Naive thymus-derived CD4-positive, alpha-beta T cell (primary cell): ENCODE data around the gene WDR48. TPM values are rescaled to one million over a fixed set of nuclear protein-coding genes. Genes with fewer than 3 reads are reported as not detected.

Experiments
- ATAC-seq: fragments of 150-1000 bp; cut with Tn5 transposase; 2 replicates; pipeline ENCODE4 v1.10.0; 2021; ENCODE audit warnings: mild to moderate bottlenecking, moderate library complexity
- CTCF ChIA-PET: fragments of 350-600 bp; sonication (Branson Sonifier 250); formaldehyde crosslinking; loops from one replicate; lab custom pipeline; 2021; ENCODE audit warnings: antibody characterized with exemption; lab: Charles Lee
- POLR2A ChIA-PET: fragments of 350-600 bp; sonication (Branson Sonifier 250); formaldehyde crosslinking; loops from one replicate; lab custom pipeline; 2021; ENCODE audit warnings: antibody characterized with exemption, inconsistent platforms; lab: Charles Lee
- DNase-seq, 9 donors: peaks; one replicate each; pipeline versions ENCODE4 v3.0.0 to v3.0.0-alpha.2; 2020 to 2022; ENCODE audit warnings: mixed read lengths in 1 of 9
- H3K27ac ChIP-seq: one replicate; pipeline ENCODE4 v1.7.0; 2013; ENCODE audit warnings: mild to moderate bottlenecking, low read depth, low read length, moderate library complexity
- H3K27me3 ChIP-seq, 2 donors: one replicate each; pipeline ENCODE4 v1.7.0; 2013; ENCODE audit warnings: low read length in 2 of 2, mild to moderate bottlenecking in 2 of 2, moderate library complexity in 2 of 2; ENCODE audit not compliant: control insufficient read depth in 2 of 2, insufficient read depth in 2 of 2
- H3K36me3 ChIP-seq, 3 experiments: 1 replicate in 2 of 3; 2 replicates in 1 of 3; pipeline ENCODE4 v1.7.0; 2013; ENCODE audit warnings: low read length in 3 of 3, mild to moderate bottlenecking in 3 of 3, moderate library complexity in 1 of 3; ENCODE audit not compliant: insufficient read depth in 3 of 3, control insufficient read depth in 2 of 3
- H3K4me1 ChIP-seq, 2 donors: one replicate each; pipeline ENCODE4 v1.7.0; 2013; ENCODE audit warnings: low read length in 2 of 2, mild to moderate bottlenecking in 2 of 2, moderate library complexity in 1 of 2; ENCODE audit not compliant: control insufficient read depth in 2 of 2, insufficient read depth in 2 of 2
- H3K4me3 ChIP-seq: 2 replicates; pipeline ENCODE4 v1.7.0; 2013; ENCODE audit warnings: mild to moderate bottlenecking, low read length
- H3K9me3 ChIP-seq, 3 experiments: 1 replicate in 2 of 3; 2 replicates in 1 of 3; pipeline ENCODE4 v1.7.0; 2013; ENCODE audit warnings: low read length in 3 of 3; ENCODE audit not compliant: control insufficient read depth in 2 of 3
- H3K27ac Mint-ChIP-seq, 9 donors: one replicate each; pipeline ENCODE4 v1.8.0; 2020 to 2022; ENCODE audit warnings: mixed read lengths in 9 of 9, mild to moderate bottlenecking in 8 of 9, moderate library complexity in 5 of 9, inconsistent platforms in 2 of 9
- H3K27me3 Mint-ChIP-seq, 5 donors: one replicate each; pipeline ENCODE4 v1.8.0; 2021 to 2022; ENCODE audit warnings: mixed read lengths in 5 of 5, mild to moderate bottlenecking in 1 of 5
- H3K36me3 Mint-ChIP-seq, 5 donors: one replicate each; pipeline ENCODE4 v1.8.0; 2020 to 2022; ENCODE audit warnings: mixed read lengths in 5 of 5, mild to moderate bottlenecking in 3 of 5, inconsistent platforms in 1 of 5
- H3K4me1 Mint-ChIP-seq, 7 donors: one replicate each; pipeline ENCODE4 v1.8.0; 2020 to 2022; ENCODE audit warnings: mixed read lengths in 7 of 7, mild to moderate bottlenecking in 3 of 7, inconsistent platforms in 1 of 7
- H3K4me3 Mint-ChIP-seq, 10 donors: one replicate each; pipeline ENCODE4 v1.8.0; 2020 to 2022; ENCODE audit warnings: mild to moderate bottlenecking in 10 of 10, mixed read lengths in 10 of 10, moderate library complexity in 6 of 10, inconsistent platforms in 2 of 10
- H3K9me3 Mint-ChIP-seq, 11 donors: one replicate each; pipeline ENCODE4 v1.8.0; 2020 to 2022; ENCODE audit warnings: mixed read lengths in 11 of 11, mild to moderate bottlenecking in 4 of 11, inconsistent platforms in 1 of 11, moderate library complexity in 1 of 11
- intact Hi-C, 2 donors: fragments of 100-400 bp; cut with micrococcal nuclease; formaldehyde crosslinking; loops; one replicate each; pipeline ENCODE4 v1.15.1; 2023
- polyA plus RNA-seq, 2 donors: library from polyadenylated mRNA; unstranded; fragments of 300-500 nt; fragmentation: Illumina TruSeq; gene quantifications; one replicate each; pipeline ENCODE4 v1.2.3, GENCODE V29; 2021
- total RNA-seq, 6 experiments: library from RNA in 5 of 6; stranded (reverse) in 5 of 6; gene quantifications; 1 replicate in 5 of 6; 2 replicates in 1 of 6; pipeline ENCODE4 v1.2.3 and lab custom pipeline; 2021 to 2026

The WDR48 gene
- total and polyA plus RNA-seq, 7 experiments from 2014 or later, result 37.5 to 97.7 (median 61.7) TPM

DNA sequence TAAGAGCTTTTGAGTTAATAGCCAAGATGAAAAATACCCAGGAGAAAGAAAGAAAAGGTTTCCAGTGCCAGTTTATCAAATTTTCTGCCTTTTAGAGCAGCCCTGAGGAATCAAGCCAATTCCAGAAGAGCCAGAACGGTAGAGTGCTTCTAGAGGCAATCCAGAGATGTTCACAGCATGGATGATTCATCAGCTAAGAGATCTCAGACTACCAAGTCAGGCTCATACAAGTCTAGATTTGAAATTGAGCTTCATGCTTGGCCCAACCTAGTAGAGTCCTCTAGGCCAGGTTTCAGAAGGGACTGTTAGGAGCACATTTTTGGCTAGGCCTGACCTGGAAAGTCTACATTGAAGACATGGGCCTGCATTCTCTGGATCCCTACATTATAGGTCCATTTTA, 15.5 kb downstream of the WDR48 start:
- POLR2A ChIA-PET, result interaction anchor here (1.0 kb wide), 1 partner anchor 19 kb away, joined by 4 read pairs; no protein-coding TSS in a partner anchor
- Mint-ChIP-seq H3K4me3 (no peak overlapping the region), H3K4me1 (peaks cover 5 to 23% (median 14%) of the 10 kb centered on the region in 7 donors), H3K9me3 (peaks cover 0 to 2% (median 0%) of the 10 kb centered on the region in 11 donors), H3K27me3 (no peaks in the 10 kb centered on the region), H3K27ac (peak overlapping the region in 1 of 9 donors; percentile 21), H3K36me3 (peaks cover 17 to 51% (median 32%) of the 10 kb centered on the region in 5 donors)
- Histone ChIP-seq H3K27me3 (no peaks in the 10 kb centered on the region), H3K27ac (no peak overlapping the region), H3K36me3 (peaks cover 8 to 48% (median 15%) of the 10 kb centered on the region in 3 experiments), H3K9me3 (no peaks in the 10 kb centered on the region), H3K4me3 (no peak overlapping the region), H3K4me1 (no peaks in the 10 kb centered on the region)
- ATAC-seq (no peak), DNase-seq (no peak)
- intact Hi-C loops, result no loop called here
- CTCF ChIA-PET, result no interaction called here

DNA sequence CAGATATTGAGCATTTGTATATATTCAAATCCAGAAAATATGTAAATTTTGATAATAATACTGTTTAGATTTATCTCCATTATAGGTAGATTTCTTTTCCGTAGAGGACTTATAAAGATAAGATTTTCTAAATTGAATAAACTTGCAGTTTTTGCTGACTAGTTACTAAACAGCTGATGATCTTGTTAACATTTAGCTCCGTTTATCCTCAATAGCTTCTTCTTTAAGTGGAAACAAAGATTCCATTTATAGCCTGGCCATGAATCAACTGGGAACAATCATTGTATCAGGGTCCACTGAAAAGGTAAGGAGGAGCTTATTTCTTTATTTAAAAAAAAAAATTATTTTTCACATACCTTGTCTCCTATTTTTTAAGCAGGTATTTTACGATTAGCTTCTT, 16.7 kb downstream of the WDR48 start:
- Histone ChIP-seq H3K4me1 (no peaks in the 10 kb centered on the region), H3K27ac (no peak overlapping the region), H3K27me3 (no peaks in the 10 kb centered on the region), H3K4me3 (no peak overlapping the region), H3K9me3 (no peaks in the 10 kb centered on the region), H3K36me3 (peaks cover 8 to 61% (median 15%) of the 10 kb centered on the region in 3 experiments)
- Mint-ChIP-seq H3K36me3 (peaks cover 29 to 62% (median 44%) of the 10 kb centered on the region in 5 donors), H3K4me3 (no peak overlapping the region), H3K4me1 (peaks cover 0 to 14% (median 11%) of the 10 kb centered on the region in 7 donors), H3K27ac (no peak overlapping the region), H3K27me3 (no peaks in the 10 kb centered on the region), H3K9me3 (peaks cover 0 to 2% (median 0%) of the 10 kb centered on the region in 11 donors)
- intact Hi-C loops, result no loop called here
- ChIA-PET CTCF (interaction anchor here (1.5 kb wide), 1 partner anchor 223 kb away, joined by 5 read pairs; no protein-coding TSS in a partner anchor), POLR2A (no interaction called here)
- ATAC-seq (no peak), DNase-seq (no peak)

DNA sequence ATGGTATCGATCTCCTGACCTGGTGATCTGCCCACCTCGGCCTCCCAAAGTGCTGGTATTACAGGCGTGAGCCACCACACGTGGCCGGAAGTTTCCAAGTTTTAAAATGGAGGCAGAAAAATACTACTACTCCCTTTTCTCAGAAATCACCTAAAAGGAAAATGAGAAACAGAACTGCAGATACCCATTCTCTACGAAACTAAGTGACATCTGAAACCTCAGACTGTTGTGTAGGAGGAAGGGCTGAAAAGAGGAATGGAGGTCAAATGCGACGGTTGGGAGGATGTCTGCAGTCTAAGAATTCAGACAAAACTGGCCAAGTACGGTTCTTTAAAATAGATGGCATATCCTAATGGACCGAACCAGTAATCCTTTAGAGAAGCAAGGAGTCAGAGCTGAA, 24.1 kb downstream of the WDR48 start:
- H3K27me3 ChIP-seq, result no peaks in the 10 kb centered on the region
- H3K27ac ChIP-seq, result no peak overlapping the region
- H3K4me3 ChIP-seq, result no peak overlapping the region
- no peak for ATAC-seq
- H3K36me3 ChIP-seq, result peaks cover 9 to 92% (median 31%) of the 10 kb centered on the region in 3 experiments
- H3K27me3 Mint-ChIP-seq, result no peaks in the 10 kb centered on the region
- H3K36me3 Mint-ChIP-seq, result peaks cover 42 to 58% (median 49%) of the 10 kb centered on the region in 5 donors
- DNase-seq, result no peak
- H3K9me3 Mint-ChIP-seq, result peaks cover 0 to 4% (median 0%) of the 10 kb centered on the region in 11 donors
- POLR2A ChIA-PET, result no interaction called here
- peaks cover 0 to 18% (median 0%) of the 10 kb centered on the region in 7 donors for H3K4me1 Mint-ChIP-seq
- H3K9me3 ChIP-seq, result no peaks in the 10 kb centered on the region
- intact Hi-C loops, result no loop called here
- no peak overlapping the region for H3K4me3 Mint-ChIP-seq
- no peaks in the 10 kb centered on the region for H3K4me1 ChIP-seq
- CTCF ChIA-PET, result no interaction called here
- peak overlapping the region in 2 of 9 donors; percentile 32 to 73 for H3K27ac Mint-ChIP-seq

DNA sequence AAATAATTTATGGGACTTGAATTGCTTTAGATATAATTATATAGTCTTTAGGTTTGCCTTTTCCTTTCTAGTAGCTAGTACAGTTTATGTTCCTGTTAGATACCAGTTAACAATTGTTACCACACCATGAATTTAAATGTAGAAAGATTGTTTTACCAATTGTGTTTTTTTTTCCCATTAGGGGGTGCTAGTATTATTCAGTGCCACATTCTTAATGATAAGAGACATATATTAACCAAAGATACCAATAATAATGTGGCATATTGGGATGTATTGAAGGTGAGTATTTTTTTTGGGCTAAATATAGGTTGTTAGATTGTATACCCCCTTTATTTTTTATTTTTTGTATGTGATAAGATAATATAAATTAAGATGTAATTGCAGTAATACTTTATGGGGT, 27.7 kb downstream of the WDR48 start:
- Mint-ChIP-seq H3K36me3 (peaks cover 20 to 60% (median 34%) of the 10 kb centered on the region in 5 donors), H3K27me3 (no peaks in the 10 kb centered on the region), H3K4me3 (no peak overlapping the region), H3K4me1 (peaks cover 0 to 21% (median 0%) of the 10 kb centered on the region in 7 donors), H3K27ac (no peak overlapping the region), H3K9me3 (peaks cover 0 to 4% (median 0%) of the 10 kb centered on the region in 11 donors)
- Histone ChIP-seq H3K27ac (no peak overlapping the region), H3K9me3 (no peaks in the 10 kb centered on the region), H3K4me3 (no peak overlapping the region), H3K4me1 (no peaks in the 10 kb centered on the region), H3K27me3 (no peaks in the 10 kb centered on the region), H3K36me3 (peaks cover 3 to 79% (median 21%) of the 10 kb centered on the region in 3 experiments)
- intact Hi-C loops, result no loop called here
- ATAC-seq (no peak), DNase-seq (no peak)
- ChIA-PET CTCF (interaction anchor here (0.6 kb wide), 1 partner anchor 1107 kb away, joined by 3 read pairs; no protein-coding TSS in a partner anchor), POLR2A (no interaction called here)

DNA sequence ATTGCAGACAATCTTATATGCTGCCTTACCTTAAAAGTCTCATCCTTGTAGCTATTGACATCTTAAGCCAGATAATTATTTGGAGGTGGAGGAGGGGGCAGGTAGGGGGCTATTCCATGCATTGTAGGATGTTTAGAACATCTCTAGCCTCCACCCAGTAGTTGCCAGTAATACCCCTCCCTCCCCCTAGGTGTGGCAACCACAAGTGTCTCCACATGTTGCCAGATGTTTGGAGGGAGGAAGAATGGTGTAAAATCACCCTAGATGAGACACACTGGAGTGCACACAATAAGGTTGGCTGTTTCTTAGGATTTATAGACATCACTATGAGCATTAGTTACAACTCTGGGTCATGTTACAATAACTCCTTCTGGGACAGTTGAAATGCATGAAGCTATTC, 28.2 kb downstream of the WDR48 start:
- peaks cover 16 to 57% (median 30%) of the 10 kb centered on the region in 5 donors for H3K36me3 Mint-ChIP-seq
- ChIA-PET CTCF (interaction anchor here (1.5 kb wide), 1 partner anchor 208 kb away, joined by 5 read pairs; no protein-coding TSS in a partner anchor), POLR2A (no interaction called here)
- peaks cover 0 to 2% (median 0%) of the 10 kb centered on the region in 11 donors for H3K9me3 Mint-ChIP-seq
- peaks cover 0 to 21% (median 0%) of the 10 kb centered on the region in 7 donors for H3K4me1 Mint-ChIP-seq
- H3K4me3 ChIP-seq, result no peak overlapping the region
- intact Hi-C loops, result no loop called here
- ATAC-seq (no peak), DNase-seq (no peak)
- peak overlapping the region in 2 of 9 donors; percentile 2 to 3 for H3K27ac Mint-ChIP-seq
- H3K4me3 Mint-ChIP-seq, result peak overlapping the region in 1 of 10 donors; percentile 0
- no peaks in the 10 kb centered on the region for H3K9me3 ChIP-seq
- peaks cover 0 to 74% (median 20%) of the 10 kb centered on the region in 3 experiments for H3K36me3 ChIP-seq
- H3K27me3 ChIP-seq, result no peaks in the 10 kb centered on the region
- no peaks in the 10 kb centered on the region for H3K27me3 Mint-ChIP-seq
- H3K4me1 ChIP-seq, result no peaks in the 10 kb centered on the region
- H3K27ac ChIP-seq, result no peak overlapping the region

DNA sequence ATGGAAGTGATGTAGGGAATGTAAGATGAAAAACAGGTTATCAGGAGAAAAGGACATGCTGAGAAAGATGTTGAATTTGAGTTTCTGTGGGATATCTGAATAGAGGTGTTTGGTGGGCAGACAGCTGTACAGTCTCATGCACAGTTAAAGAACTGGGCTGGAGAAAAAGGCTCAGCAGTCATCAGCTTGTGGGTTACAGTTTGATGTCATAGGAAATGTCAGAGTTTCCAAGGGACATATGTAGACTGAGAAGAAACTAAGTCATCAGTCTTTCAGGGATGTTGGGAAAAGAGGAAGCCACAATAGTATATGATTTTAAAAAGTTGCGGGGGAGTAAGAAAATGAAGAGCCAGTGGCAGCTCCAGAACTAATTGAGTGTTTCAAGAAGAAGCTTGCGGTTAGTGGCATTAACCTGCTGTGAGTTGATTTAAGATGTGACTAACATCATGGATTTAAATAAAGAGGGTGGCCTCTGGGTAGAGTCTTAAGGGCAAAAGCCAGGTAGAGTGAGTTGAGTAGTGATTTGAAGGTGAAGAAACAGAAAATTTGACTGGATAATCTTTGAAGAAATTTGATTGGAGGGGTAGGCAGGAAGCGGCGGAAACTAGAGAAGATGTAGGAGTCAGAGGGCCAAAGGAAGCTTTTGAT, 31.0 kb downstream of the WDR48 start:
- Mint-ChIP-seq H3K27ac (peak overlapping the region in 8 of 9 donors; percentile 17 to 68 (median 46)), H3K4me3 (no peak overlapping the region), H3K4me1 (peaks cover 0 to 16% (median 0%) of the 10 kb centered on the region in 7 donors), H3K36me3 (peaks cover 6 to 54% (median 18%) of the 10 kb centered on the region in 5 donors), H3K27me3 (no peaks in the 10 kb centered on the region), H3K9me3 (no peaks in the 10 kb centered on the region)
- Histone ChIP-seq H3K27ac (no peak overlapping the region), H3K36me3 (peaks cover 9 to 72% (median 10%) of the 10 kb centered on the region in 3 experiments), H3K27me3 (no peaks in the 10 kb centered on the region), H3K9me3 (no peaks in the 10 kb centered on the region), H3K4me1 (no peaks in the 10 kb centered on the region), H3K4me3 (no peak overlapping the region)
- CTCF ChIA-PET, result no interaction called here
- POLR2A ChIA-PET, result no interaction called here
- ATAC-seq (no peak), DNase-seq (no peak)
- intact Hi-C loops, result no loop called here
